PFSK-1 (cell line): ENCODE data around the gene FRMD3.

Experiments used
- FOXP2 ChIP-seq: optimal IDR thresholded peaks from 2 replicates; pipeline ENCODE3; 2011; ENCODE audit warnings: borderline replicate concordance, control low read depth, inconsistent platforms; ENCODE audit not compliant: insufficient read depth; ENCODE audit errors: extremely low read length, extremely low read depth
- POLR2AphosphoS5 ChIP-seq: IDR thresholded peaks from 2 replicates; pipeline ENCODE4 v1.6.1; 2012; ENCODE audit warnings: low read depth, mild to moderate bottlenecking, control low read depth, low read length, moderate library complexity
- REST ChIP-seq, 2 experiments: IDR thresholded peaks; 2 replicates each; pipeline versions ENCODE4 v1.6.1 to v1.8.0; 2011 to 2012; ENCODE audit warnings: low read depth in 2 of 2, low read length in 2 of 2, control low read depth in 1 of 2, inconsistent platforms in 1 of 2, mild to moderate bottlenecking in 1 of 2, moderate library complexity in 1 of 2; ENCODE audit not compliant: insufficient read depth in 1 of 2
- SIN3A ChIP-seq: IDR thresholded peaks from 2 replicates; pipeline ENCODE4 v1.6.1; 2012; ENCODE audit warnings: mild to moderate bottlenecking, low read length, moderate library complexity, borderline replicate concordance; ENCODE audit not compliant: insufficient read depth
- TAF1 ChIP-seq: IDR thresholded peaks from 2 replicates; pipeline ENCODE4 v1.6.1; 2012; ENCODE audit warnings: low read length, control low read depth, borderline replicate concordance; ENCODE audit not compliant: insufficient read depth

GRCh38 chr9:83509402-83509801 lies 28.8 kb downstream of the FRMD3 start:
- no peak for TF ChIP-seq POLR2AphosphoS5
- no peak for TF ChIP-seq TAF1
- TF ChIP-seq SIN3A, result no peak
- TF ChIP-seq REST (IDR thresholded peaks at IDR 0.05; ENCODE audit: insufficient read depth in 1 of 2, low read depth in 2 of 2, low read length in 2 of 2), result no peak
- TF ChIP-seq FOXP2, result no peak
